IgD-negative memory B cell (primary cell): ENCODE data around the gene CLDN12. TPM values are rescaled to one million over a fixed set of nuclear protein-coding genes. Genes with fewer than 3 reads are reported as not detected.

Experiments
- H3K27ac Mint-ChIP-seq, 3 donors: one replicate each; pipeline ENCODE4 v1.8.0; 2020 to 2022; ENCODE audit warnings: mild to moderate bottlenecking in 3 of 3, mixed read lengths in 3 of 3, moderate library complexity in 1 of 3
- H3K27me3 Mint-ChIP-seq: one replicate; pipeline ENCODE4 v1.8.0; 2021; ENCODE audit warnings: mixed read lengths
- H3K36me3 Mint-ChIP-seq: one replicate; pipeline ENCODE4 v1.8.0; 2020; ENCODE audit warnings: mild to moderate bottlenecking, mixed read lengths
- H3K4me1 Mint-ChIP-seq, 3 donors: one replicate each; pipeline ENCODE4 v1.8.0; 2020 to 2022; ENCODE audit warnings: mixed read lengths in 3 of 3, mild to moderate bottlenecking in 1 of 3
- H3K4me3 Mint-ChIP-seq, 4 donors: one replicate each; pipeline ENCODE4 v1.8.0; 2020 to 2022; ENCODE audit warnings: mild to moderate bottlenecking in 4 of 4, mixed read lengths in 4 of 4, moderate library complexity in 3 of 4
- H3K9me3 Mint-ChIP-seq, 3 donors: one replicate each; pipeline ENCODE4 v1.8.0; 2020 to 2021; ENCODE audit warnings: mixed read lengths in 3 of 3, mild to moderate bottlenecking in 1 of 3
- polyA plus RNA-seq: library from polyadenylated mRNA; unstranded; fragments of 300-500 nt; fragmentation: Illumina TruSeq; gene quantifications from one replicate; pipeline ENCODE4 v1.2.3, GENCODE V29; 2021

The CLDN12 gene
- polyA plus RNA-seq, 1 donor from 2014 or later, result 0.58 TPM

DNA sequence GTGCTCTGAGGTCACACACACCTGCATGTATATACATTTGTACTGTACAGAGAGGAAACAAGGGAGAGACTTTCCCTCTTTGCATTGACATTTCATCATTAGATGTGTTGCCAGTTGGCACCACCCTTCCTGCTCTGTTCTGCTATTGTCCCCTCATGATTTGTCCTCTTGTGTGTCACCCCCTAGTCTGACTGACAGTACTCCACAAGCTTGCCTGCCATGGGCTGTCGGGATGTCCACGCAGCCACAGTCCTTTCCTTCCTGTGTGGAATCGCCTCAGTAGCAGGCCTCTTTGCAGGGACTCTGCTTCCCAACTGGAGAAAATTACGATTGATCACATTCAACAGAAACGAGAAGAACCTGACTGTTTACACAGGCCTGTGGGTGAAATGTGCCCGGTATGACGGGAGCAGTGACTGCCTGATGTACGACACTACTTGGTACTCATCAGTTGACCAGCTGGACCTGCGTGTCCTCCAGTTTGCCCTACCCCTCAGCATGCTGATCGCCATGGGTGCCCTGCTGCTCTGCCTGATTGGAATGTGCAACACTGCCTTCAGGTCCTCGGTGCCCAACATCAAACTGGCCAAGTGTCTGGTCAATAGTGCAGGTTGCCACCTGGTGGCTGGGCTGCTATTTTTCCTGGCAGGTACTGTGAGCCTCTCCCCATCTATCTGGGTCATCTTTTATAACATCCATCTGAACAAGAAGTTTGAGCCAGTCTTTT, 9.4 kb downstream of the CLDN12 start:
- no peaks in the 10 kb centered on the region for H3K4me1 Mint-ChIP-seq
- no peak overlapping the region for H3K4me3 Mint-ChIP-seq
- peaks cover 2% of the 10 kb centered on the region for H3K36me3 Mint-ChIP-seq
- H3K27me3 Mint-ChIP-seq, result no peaks in the 10 kb centered on the region
- no peak overlapping the region for H3K27ac Mint-ChIP-seq
- H3K9me3 Mint-ChIP-seq, result no peaks in the 10 kb centered on the region

DNA sequence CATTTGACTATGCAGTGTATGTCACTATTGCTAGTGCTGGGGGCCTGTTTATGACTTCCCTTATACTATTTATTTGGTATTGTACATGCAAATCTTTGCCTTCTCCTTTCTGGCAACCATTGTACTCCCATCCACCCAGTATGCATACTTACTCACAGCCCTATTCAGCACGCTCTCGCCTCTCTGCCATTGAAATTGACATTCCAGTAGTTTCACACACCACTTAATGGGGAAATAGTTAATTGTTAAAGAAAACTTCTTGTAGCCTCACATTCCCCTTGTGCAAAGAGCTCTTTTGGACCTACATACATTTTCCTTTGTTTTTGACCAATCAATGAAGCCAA, 9.9 kb downstream of the CLDN12 start:
- Mint-ChIP-seq H3K9me3 (no peaks in the 10 kb centered on the region), H3K4me3 (no peak overlapping the region), H3K4me1 (no peaks in the 10 kb centered on the region), H3K27ac (no peak overlapping the region), H3K36me3 (peaks cover 2% of the 10 kb centered on the region), H3K27me3 (no peaks in the 10 kb centered on the region)

DNA sequence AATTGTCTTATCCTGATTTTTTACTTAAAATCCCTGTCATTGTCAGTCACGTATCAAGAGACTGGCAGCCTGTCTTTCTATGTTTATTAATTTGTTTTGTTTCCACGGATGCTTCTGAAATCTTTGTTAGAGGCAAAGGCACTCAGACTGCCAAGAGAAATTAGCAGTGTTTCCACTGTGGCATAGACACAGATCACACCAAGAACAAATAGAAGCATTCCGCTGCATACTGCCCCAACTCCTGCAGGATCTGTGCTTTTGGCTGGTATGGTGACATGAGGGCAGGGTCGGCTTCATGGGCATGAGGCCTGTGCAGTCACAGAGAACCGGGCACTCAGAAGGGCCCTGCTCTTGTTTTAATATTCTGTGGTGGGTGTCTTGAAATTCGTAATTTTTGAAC, 18.4 kb downstream of the CLDN12 start:
- Mint-ChIP-seq H3K27ac (no peak overlapping the region), H3K36me3 (no peaks in the 10 kb centered on the region), H3K4me1 (peaks cover 0 to 2% (median 0%) of the 10 kb centered on the region in 3 donors), H3K4me3 (no peak overlapping the region), H3K9me3 (no peaks in the 10 kb centered on the region), H3K27me3 (no peaks in the 10 kb centered on the region)

DNA sequence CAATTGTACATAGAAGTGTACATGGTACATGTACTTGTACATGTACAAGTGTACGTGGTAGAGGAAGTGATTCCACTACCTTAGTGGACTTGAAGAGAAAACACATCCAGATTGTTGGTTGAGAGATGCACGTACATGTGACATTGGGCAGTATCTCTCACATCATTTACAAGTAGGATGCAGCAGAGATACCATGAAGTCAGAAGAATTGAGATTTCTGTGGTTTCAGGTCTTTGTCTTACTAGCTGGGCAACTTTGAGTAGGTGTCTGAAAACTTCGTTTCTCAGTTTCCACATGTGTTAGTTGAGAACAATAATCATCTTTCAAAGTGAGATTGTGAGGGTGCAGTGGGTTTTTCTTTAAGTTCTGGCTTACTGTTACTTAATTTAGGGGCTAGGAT, 21.5 kb downstream of the CLDN12 start:
- Mint-ChIP-seq H3K36me3 (no peaks in the 10 kb centered on the region), H3K27ac (no peak overlapping the region), H3K4me3 (no peak overlapping the region), H3K4me1 (peaks cover 0 to 2% (median 0%) of the 10 kb centered on the region in 3 donors), H3K27me3 (no peaks in the 10 kb centered on the region), H3K9me3 (no peaks in the 10 kb centered on the region)

DNA sequence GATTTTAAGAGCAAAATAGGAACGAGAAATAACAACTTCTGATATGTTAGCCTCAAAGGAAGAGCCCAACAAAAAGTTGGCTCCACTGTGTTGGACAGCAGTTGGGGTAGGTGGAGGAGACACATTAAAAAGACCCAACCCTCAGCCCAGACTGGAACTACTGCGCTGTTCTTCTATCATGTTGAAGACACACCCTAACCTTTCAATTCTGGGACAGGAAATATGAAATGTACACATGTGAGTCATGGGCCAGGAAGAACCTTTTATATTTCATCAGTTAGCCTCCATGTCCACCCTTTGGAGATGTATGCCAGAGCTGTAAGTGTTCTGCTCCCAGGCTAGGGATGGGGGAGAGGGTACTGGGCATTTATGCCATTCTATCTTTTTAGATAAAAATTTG, 22.1 kb downstream of the CLDN12 start:
- Mint-ChIP-seq H3K4me3 (no peak overlapping the region), H3K36me3 (no peaks in the 10 kb centered on the region), H3K9me3 (no peaks in the 10 kb centered on the region), H3K27me3 (no peaks in the 10 kb centered on the region), H3K4me1 (peaks cover 0 to 2% (median 0%) of the 10 kb centered on the region in 3 donors), H3K27ac (no peak overlapping the region)

DNA sequence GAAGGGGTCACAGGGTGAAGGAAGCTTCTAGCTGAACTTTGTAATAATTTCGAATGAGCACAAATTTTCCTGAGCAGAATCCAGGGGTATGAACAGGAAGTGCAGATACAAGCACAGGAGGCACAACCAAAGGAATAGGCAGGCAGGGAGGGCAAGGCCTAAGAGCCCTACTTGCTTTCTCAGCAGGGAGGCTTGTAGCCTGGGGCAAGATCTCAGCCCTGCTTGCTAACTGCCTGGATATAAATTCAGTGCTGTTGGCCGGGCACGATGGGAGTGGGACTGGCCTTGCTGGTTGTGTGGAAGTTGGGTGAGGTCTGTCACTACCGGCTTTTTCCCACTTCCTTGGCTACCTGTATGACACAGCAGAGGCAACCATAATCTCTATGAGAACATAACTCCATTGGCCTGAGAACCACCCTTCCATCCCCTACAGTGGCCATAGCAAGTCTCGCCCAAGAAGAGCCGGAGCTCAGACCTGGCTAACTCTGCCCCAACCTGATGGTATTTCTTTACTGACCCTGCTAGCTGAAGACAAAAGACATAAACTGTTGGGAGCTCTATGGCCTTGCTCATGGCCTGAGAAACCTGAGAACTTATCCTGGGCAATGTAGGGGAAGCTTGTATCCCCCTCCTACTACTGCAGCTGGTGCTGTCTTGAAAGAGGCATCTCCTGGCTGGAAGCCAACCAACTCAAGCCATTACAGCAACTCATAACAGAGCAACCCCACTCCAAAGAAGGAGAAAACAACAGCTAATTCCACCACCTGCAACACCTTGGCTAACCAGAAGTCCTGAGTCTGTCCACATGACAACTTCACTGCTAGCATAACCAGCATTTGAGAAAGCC, 27.6 kb downstream of the CLDN12 start:
- H3K4me3 Mint-ChIP-seq, result peak overlapping the region in 1 of 4 donors; percentile 31
- H3K9me3 Mint-ChIP-seq, result peaks cover 3 to 5% (median 4%) of the 10 kb centered on the region in 3 donors
- no peak overlapping the region for H3K27ac Mint-ChIP-seq
- no peaks in the 10 kb centered on the region for H3K36me3 Mint-ChIP-seq
- no peaks in the 10 kb centered on the region for H3K4me1 Mint-ChIP-seq
- H3K27me3 Mint-ChIP-seq, result peaks cover 9% of the 10 kb centered on the region

DNA sequence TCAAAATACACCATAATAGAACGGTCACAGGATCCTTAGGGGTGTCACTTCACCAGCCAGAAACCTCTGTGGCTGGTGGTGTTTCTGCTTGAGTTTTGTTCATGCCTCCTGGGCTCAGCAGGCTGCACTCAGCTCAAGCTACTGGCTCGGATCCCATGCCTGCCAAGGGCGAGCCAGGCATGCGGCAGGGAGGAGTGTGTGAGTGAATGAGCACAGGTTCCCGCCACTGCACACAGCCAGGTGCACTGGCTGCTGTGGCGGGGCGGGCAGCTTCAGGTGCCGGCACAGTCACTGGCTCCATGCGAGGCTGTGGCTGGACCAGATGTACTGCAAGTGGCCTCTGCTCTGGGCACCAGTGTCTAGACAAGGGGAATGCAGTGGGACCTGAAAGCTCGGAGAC, 29.5 kb downstream of the CLDN12 start:
- H3K9me3 Mint-ChIP-seq, result peaks cover 3 to 6% (median 5%) of the 10 kb centered on the region in 3 donors
- no peak overlapping the region for H3K4me3 Mint-ChIP-seq
- H3K4me1 Mint-ChIP-seq, result no peaks in the 10 kb centered on the region
- H3K27me3 Mint-ChIP-seq, result peaks cover 9% of the 10 kb centered on the region
- H3K36me3 Mint-ChIP-seq, result no peaks in the 10 kb centered on the region
- no peak overlapping the region for H3K27ac Mint-ChIP-seq

DNA sequence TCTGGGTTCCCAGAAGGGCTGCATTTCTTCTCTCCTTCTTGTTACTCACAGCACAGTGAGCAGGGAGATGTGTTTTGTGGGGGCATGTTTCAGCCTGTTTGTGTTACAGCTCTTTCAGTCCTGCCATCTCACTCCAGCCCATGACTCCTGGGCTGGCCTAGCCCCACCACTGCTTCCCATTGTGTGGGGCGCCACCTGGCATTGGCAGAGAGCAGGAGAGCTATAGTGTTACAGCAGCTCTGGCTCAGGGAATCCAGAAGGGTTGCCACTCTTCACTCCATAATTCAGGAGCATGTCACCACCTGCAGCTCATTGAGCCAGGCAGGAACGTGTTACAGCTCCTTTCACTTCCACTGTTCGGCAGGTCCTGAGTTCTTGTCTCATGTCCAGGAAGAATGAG, 30.0 kb downstream of the CLDN12 start:
- H3K9me3 Mint-ChIP-seq, result peaks cover 3 to 6% (median 5%) of the 10 kb centered on the region in 3 donors
- H3K4me3 Mint-ChIP-seq, result no peak overlapping the region
- H3K27ac Mint-ChIP-seq, result no peak overlapping the region
- H3K4me1 Mint-ChIP-seq, result no peaks in the 10 kb centered on the region
- H3K36me3 Mint-ChIP-seq, result no peaks in the 10 kb centered on the region
- peaks cover 9% of the 10 kb centered on the region for H3K27me3 Mint-ChIP-seq

DNA sequence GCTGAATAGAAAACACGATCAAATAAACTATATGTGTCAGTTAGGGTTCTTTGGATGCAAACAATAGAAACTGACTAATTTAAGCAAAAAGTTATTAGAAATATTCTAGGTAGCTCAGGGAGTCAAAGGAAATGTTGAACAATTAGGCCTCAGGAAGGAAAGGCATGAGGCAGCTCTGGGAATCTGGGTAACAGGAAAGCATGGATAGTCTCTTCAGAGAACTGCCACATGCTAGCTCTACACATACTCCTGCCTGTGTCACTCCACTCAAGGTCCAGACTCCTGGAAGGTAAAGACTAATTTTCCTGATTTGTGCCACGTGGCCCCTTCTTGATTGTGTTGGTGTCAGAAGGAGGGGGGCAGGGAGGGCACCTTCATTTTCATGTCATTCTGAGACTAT, 42.4 kb downstream of the CLDN12 start:
- H3K27me3 Mint-ChIP-seq, result no peaks in the 10 kb centered on the region
- peaks cover 1% of the 10 kb centered on the region for H3K36me3 Mint-ChIP-seq
- H3K9me3 Mint-ChIP-seq, result no peaks in the 10 kb centered on the region
- H3K4me1 Mint-ChIP-seq, result no peaks in the 10 kb centered on the region
- H3K4me3 Mint-ChIP-seq, result no peak overlapping the region
- no peak overlapping the region for H3K27ac Mint-ChIP-seq

DNA sequence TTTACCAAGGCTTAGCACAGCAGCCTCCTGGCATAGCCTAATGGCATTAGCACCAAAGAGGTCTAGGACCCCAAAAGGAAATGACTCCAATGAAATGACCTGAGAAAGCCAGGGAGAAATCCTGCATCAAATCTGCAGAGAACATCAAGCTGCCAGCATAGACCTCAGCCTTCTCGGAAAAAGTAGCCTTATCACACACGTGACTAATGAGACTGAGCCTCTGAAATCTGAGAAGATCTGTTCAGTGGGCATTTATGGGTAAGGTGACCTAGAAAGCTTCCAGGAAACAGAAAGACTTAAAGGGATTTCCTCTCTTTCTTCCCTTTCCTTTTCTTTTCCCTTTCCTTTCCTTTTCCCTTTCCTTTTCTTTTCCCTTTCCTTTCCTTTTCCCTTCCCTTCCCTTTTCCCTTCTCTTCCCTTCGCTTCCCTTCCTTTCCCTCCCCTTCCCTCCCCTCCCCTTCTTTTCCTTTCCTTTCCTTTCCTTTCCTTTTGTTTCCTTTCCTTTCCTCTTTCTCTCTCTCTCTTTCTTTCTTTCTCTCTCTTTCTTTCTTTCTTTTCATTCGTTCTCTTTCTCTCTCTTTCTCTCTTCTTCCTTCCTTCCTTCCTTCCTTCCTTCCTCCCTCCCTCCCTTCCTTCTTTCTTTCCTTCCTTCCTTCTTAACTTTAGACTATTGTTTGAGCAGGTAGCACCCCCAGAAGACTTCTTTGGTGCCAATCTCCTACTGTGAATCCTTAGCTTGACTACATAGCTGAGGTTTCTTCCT, 43.1 kb downstream of the CLDN12 start:
- Mint-ChIP-seq H3K27me3 (no peaks in the 10 kb centered on the region), H3K27ac (no peak overlapping the region), H3K36me3 (peaks cover 1% of the 10 kb centered on the region), H3K4me3 (no peak overlapping the region), H3K4me1 (no peaks in the 10 kb centered on the region), H3K9me3 (no peaks in the 10 kb centered on the region)

DNA sequence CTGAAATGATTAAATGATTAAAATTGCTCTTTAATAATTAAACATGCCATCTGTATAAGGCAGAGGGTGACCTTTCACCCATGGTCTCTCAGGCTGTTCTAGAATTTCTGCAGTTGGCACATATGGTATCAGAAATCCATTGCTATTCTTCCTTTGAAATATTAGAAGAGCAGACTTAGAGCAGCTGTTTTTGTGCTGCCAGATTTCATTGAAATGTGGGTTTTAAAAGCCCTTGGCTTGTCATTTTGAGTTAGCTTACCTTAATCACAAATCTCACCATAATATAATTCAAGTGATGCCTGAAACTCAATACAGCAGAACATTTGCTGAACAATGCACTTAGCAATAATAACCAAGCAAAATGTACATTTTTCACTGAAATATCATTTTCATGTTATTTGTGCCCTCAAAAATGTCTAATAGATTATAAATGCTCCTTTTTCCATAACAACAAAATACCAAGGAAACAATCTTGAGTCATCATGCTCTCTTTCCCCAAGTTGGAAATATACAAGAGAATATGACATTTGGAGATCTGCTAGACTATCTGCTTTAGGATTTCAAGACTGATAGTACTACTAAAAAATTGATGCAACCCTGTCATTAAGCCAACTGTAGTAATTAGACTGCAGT, 50.1 kb downstream of the CLDN12 start:
- no peaks in the 10 kb centered on the region for H3K9me3 Mint-ChIP-seq
- no peak overlapping the region for H3K4me3 Mint-ChIP-seq
- no peaks in the 10 kb centered on the region for H3K36me3 Mint-ChIP-seq
- no peak overlapping the region for H3K27ac Mint-ChIP-seq
- H3K27me3 Mint-ChIP-seq, result peaks cover 4% of the 10 kb centered on the region
- H3K4me1 Mint-ChIP-seq, result peaks cover 6 to 7% (median 6%) of the 10 kb centered on the region in 3 donors

DNA sequence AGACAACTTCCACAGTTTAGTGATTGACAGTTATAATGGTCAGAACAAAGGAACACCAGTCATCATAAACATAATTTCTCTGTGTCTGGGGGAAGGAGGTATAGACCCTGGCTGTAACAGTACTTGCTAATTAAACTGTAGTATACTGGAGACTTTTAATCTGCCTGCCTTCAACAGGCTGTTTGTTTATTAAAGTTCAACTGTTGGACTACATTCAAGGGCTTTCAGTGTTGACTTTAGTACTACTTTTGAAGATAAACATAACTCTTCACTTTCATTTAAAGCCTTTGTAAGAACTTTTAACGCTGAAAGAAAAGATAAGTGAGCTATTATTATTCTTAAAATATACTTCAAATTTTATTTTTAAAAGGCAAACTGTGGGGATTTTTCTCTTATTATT, 50.7 kb downstream of the CLDN12 start:
- Mint-ChIP-seq H3K27me3 (peaks cover 4% of the 10 kb centered on the region), H3K36me3 (no peaks in the 10 kb centered on the region), H3K9me3 (no peaks in the 10 kb centered on the region), H3K4me3 (no peak overlapping the region), H3K27ac (no peak overlapping the region), H3K4me1 (peaks cover 6 to 7% (median 6%) of the 10 kb centered on the region in 3 donors)

DNA sequence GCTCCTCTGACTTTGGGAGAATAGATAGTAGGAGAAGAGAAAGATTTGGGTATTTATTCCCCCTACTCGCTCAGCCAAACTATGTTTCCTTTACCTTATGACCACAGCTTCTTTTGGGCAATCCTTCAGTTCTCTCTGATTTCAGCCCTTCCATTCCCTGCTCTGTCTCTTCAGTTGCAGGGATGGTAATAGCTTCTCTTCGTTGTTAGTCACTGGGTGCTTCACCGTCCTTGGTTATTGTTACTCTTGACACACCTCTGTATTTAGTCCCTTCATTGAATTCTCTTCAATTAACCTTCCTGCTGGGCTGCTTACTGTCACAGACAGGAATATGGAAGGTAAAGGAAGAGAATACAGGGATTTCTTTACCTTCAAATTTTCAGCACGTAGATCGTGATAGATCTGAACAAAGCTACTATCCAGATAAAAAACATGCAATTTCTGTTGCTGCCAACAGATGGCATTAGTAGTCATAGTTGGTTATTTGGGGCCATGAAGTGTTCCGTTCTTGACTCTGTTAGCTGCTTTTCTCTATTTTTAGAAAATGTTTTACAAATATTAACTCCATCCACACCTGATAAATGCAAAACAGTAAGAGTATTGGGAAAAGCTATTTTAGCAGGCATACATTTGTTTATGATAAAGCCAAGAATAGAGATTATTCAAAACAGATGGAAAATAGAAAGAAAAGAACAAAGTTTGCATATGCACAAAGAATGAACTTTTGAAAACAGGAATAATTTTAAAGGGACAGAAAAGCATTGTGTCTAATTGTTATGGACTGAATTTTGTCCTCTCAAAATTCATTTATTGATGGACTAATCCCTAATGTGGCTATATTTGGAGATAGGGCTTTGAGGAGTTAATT, 52.1 kb downstream of the CLDN12 start:
- Mint-ChIP-seq H3K27ac (peak overlapping the region in 1 of 3 donors; percentile 7), H3K4me3 (peak overlapping the region in 2 of 4 donors; percentile 53 to 70), H3K4me1 (peaks cover 6 to 7% (median 6%) of the 10 kb centered on the region in 3 donors), H3K27me3 (peaks cover 4% of the 10 kb centered on the region), H3K9me3 (no peaks in the 10 kb centered on the region), H3K36me3 (no peaks in the 10 kb centered on the region)

DNA sequence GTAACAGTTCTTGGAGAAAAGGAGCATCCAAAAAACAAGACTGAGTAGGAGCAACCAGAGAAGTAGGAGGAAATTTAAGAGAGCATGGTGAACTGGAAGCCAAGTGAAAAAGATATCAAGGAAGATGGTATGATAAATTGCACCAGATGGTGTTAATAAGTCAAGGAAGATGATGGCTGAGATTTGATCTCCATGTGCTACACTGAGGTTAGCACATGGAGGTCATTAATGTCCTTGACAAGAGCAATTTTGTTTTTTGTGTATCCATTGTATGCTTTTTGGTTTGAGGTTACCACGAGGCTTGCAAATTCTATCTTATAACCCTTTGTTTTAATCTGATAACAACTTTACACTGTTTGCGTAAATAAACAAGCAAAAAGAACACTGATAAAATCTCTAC, 54.8 kb downstream of the CLDN12 start:
- Mint-ChIP-seq H3K4me3 (no peak overlapping the region), H3K27me3 (peaks cover 4% of the 10 kb centered on the region), H3K9me3 (no peaks in the 10 kb centered on the region), H3K36me3 (no peaks in the 10 kb centered on the region), H3K27ac (no peak overlapping the region), H3K4me1 (peaks cover 7 to 14% (median 8%) of the 10 kb centered on the region in 3 donors)
